A549 (cell line): ENCODE data around the gene RNF220.

Source experiments
- BHLHE40 ChIP-seq: IDR thresholded peaks from 2 replicates; pipeline ENCODE4 v1.6.1; 2012; ENCODE audit warnings: low read depth, low read length, inconsistent platforms
- CEBPB ChIP-seq, 2 experiments: fragments of >200 bp in 1 of 2; sonication (Bioruptor Twin) in 1 of 2; formaldehyde crosslinking in 1 of 2; IDR thresholded peaks; 2 replicates each; pipeline ENCODE4 v1.6.1; 2012 to 2016
- EHMT2 ChIP-seq: fragments of 200-600 bp; sonication (generic); IDR thresholded peaks from 2 replicates; pipeline ENCODE4 v1.6.1; 2016; ENCODE audit warnings: antibody characterized with exemption, low read depth, mild to moderate bottlenecking, moderate library complexity
- HDAC2 ChIP-seq: fragments of 200-600 bp; sonication (generic); IDR thresholded peaks from 2 replicates; pipeline ENCODE4 v1.6.1; 2016
- HOXA7 ChIP-seq: fragments of 250-450 bp; sonication (Bioruptor Pico); IDR thresholded peaks from 2 replicates; pipeline ENCODE4 v1.5.0; 2020; ENCODE audit warnings: mild to moderate bottlenecking, moderate library complexity
- KDM1A ChIP-seq: fragments of 200-600 bp; sonication (generic); IDR thresholded peaks from 2 replicates; pipeline ENCODE4 v1.6.1; 2016; ENCODE audit warnings: low read depth, mild to moderate bottlenecking
- MYC ChIP-seq: IDR thresholded peaks from 2 replicates; pipeline ENCODE4 v1.6.1; 2012; ENCODE audit warnings: mild to moderate bottlenecking, inconsistent platforms, low read length, improper control_type of control experiment, borderline replicate concordance
- POLR2A ChIP-seq: IDR thresholded peaks from 2 replicates; pipeline ENCODE4 v1.6.1; 2012; ENCODE audit warnings: mild to moderate bottlenecking, low read length
- POLR2AphosphoS2 ChIP-seq: conservative IDR thresholded peaks from 2 replicates; pipeline ENCODE4 v1.6.1; 2012; ENCODE audit warnings: low read length, improper control_type of control experiment, inconsistent platforms
- RAD21 ChIP-seq, 2 experiments: fragments of >200 bp in 1 of 2; sonication (Bioruptor Twin) in 1 of 2; formaldehyde crosslinking in 1 of 2; IDR thresholded peaks in 1 of 2; conservative IDR thresholded peaks in 1 of 2; 2 replicates in 1 of 2; 3 replicates in 1 of 2; pipeline ENCODE4 v1.6.1; 2012 to 2018; ENCODE audit warnings: inconsistent platforms in 1 of 2
- TP53 ChIP-seq: fragments of 250-450 bp; sonication (Bioruptor Pico); IDR thresholded peaks from 2 replicates; pipeline ENCODE4 v1.5.0; 2021; ENCODE audit warnings: mild to moderate bottlenecking, moderate library complexity
- TF ChIP-seq, protein P1 (sequence below): fragments of >200 bp; sonication (Bioruptor Twin); formaldehyde crosslinking; IDR thresholded peaks from 3 replicates; pipeline ENCODE4 v1.5.1; 2016
- TF ChIP-seq, protein P2 (sequence below): fragments of 200-600 bp; sonication (generic); IDR thresholded peaks from 2 replicates; pipeline ENCODE4 v1.6.1; 2016; ENCODE audit warnings: antibody characterized with exemption, mild to moderate bottlenecking, moderate library complexity
- TF ChIP-seq, protein P3 (sequence below): fragments of 450-650 bp; IDR thresholded peaks from 2 replicates; pipeline ENCODE4 v1.6.1; 2014; ENCODE audit warnings: antibody characterized with exemption

DNA sequence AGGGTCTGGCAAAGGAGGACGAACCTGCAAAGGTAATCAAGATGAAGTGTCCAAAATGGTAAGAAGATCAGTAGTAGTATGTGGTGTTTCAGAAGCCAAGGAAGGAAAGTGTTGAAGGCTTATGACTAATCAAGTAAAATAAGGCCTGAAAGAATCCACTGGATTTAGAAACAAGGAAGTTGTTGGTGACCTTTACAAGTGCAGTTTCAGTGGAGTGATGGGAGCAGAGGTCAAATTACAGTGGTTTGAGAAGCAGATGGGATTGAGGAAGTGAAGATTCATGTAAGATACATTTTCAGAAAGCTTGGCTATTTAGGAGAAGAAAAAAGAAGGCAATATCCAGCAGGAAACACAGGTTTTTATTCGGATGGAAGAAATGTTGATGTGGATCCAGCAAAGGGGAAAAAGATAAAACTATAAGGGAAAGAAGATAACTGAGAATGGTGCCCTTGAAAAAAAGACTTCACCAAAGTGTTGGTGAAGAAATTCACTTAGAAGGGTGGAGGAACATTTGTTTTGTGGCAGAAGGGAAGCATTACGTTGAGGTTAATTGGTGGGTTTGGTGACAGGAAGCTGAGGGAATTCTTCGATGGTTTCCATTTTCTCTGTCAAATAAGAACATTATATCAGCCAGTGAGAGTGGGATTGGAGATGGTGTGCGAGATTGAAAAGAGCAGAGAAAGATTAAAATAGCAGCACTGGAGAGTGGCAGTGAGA lies 271.6 kb downstream of the RNF220 start:
- TF ChIP-seq, protein P1, sequence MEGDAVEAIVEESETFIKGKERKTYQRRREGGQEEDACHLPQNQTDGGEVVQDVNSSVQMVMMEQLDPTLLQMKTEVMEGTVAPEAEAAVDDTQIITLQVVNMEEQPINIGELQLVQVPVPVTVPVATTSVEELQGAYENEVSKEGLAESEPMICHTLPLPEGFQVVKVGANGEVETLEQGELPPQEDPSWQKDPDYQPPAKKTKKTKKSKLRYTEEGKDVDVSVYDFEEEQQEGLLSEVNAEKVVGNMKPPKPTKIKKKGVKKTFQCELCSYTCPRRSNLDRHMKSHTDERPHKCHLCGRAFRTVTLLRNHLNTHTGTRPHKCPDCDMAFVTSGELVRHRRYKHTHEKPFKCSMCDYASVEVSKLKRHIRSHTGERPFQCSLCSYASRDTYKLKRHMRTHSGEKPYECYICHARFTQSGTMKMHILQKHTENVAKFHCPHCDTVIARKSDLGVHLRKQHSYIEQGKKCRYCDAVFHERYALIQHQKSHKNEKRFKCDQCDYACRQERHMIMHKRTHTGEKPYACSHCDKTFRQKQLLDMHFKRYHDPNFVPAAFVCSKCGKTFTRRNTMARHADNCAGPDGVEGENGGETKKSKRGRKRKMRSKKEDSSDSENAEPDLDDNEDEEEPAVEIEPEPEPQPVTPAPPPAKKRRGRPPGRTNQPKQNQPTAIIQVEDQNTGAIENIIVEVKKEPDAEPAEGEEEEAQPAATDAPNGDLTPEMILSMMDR = no peak
- TF ChIP-seq EHMT2 (no peak), CEBPB (IDR thresholded peaks at IDR 0.05) (no peak), RAD21 (conservative IDR thresholded peaks at IDR 0.05 in 1 of 2, IDR thresholded peaks at IDR 0.05 in 1 of 2) (no peak), KDM1A (no peak), MYC (no peak), POLR2A (no peak), HDAC2 (no peak), BHLHE40 (no peak), HOXA7 (CRISPR knock-in tag) (no peak), POLR2AphosphoS2 (no peak), TP53 (no peak)
- TF ChIP-seq, protein P2, sequence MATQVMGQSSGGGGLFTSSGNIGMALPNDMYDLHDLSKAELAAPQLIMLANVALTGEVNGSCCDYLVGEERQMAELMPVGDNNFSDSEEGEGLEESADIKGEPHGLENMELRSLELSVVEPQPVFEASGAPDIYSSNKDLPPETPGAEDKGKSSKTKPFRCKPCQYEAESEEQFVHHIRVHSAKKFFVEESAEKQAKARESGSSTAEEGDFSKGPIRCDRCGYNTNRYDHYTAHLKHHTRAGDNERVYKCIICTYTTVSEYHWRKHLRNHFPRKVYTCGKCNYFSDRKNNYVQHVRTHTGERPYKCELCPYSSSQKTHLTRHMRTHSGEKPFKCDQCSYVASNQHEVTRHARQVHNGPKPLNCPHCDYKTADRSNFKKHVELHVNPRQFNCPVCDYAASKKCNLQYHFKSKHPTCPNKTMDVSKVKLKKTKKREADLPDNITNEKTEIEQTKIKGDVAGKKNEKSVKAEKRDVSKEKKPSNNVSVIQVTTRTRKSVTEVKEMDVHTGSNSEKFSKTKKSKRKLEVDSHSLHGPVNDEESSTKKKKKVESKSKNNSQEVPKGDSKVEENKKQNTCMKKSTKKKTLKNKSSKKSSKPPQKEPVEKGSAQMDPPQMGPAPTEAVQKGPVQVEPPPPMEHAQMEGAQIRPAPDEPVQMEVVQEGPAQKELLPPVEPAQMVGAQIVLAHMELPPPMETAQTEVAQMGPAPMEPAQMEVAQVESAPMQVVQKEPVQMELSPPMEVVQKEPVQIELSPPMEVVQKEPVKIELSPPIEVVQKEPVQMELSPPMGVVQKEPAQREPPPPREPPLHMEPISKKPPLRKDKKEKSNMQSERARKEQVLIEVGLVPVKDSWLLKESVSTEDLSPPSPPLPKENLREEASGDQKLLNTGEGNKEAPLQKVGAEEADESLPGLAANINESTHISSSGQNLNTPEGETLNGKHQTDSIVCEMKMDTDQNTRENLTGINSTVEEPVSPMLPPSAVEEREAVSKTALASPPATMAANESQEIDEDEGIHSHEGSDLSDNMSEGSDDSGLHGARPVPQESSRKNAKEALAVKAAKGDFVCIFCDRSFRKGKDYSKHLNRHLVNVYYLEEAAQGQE = no peak
- TF ChIP-seq, protein P3, sequence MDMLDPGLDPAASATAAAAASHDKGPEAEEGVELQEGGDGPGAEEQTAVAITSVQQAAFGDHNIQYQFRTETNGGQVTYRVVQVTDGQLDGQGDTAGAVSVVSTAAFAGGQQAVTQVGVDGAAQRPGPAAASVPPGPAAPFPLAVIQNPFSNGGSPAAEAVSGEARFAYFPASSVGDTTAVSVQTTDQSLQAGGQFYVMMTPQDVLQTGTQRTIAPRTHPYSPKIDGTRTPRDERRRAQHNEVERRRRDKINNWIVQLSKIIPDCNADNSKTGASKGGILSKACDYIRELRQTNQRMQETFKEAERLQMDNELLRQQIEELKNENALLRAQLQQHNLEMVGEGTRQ = no peak
